Skin epidermis (tissue), 12 donors: Measurements from ENCODE around the gene PPP2R3A.

ENCODE experiments used
- H3K27ac ChIP-seq, 21 experiments: fragments of 200-600 bp; sonication (generic) in 11 of 21; one replicate each; pipeline ENCODE4 v1.5.0; 2020; ENCODE audit warnings: mild to moderate bottlenecking in 3 of 21, inconsistent platforms in 2 of 21, moderate library complexity in 2 of 21
- H3K4me3 ChIP-seq, 7 experiments: fragments of 200-600 bp; sonication (generic) in 2 of 7; one replicate each; pipeline ENCODE4 v1.5.0; 2020; ENCODE audit warnings: inconsistent platforms in 2 of 7, mild to moderate bottlenecking in 2 of 7, moderate library complexity in 1 of 7

The PPP2R3A gene

GRCh38 chr3:136189043-136189442, 223.5 kb downstream of the PPP2R3A start:
- H3K27ac ChIP-seq: no peak overlapping the region
- no peak overlapping the region for H3K4me3 ChIP-seq

GRCh38 chr3:136189859-136190617, 224.5 kb downstream of the PPP2R3A start:
- H3K27ac ChIP-seq: no peak overlapping the region
- no peak overlapping the region for H3K4me3 ChIP-seq

GRCh38 chr3:136192195-136192594, 226.7 kb downstream of the PPP2R3A start:
- Histone ChIP-seq H3K27ac (peak overlapping the region in 8 of 21 experiments; percentile 14 to 45 (median 32)), H3K4me3 (peak overlapping the region in 5 of 7 experiments; percentile 8 to 92 (median 65))

- H3K4me3 ChIP-seq: peak overlapping the region; percentile 54 to 92 (median 69)
- peak overlapping the region in 13 of 21 experiments; percentile 14 to 100 (median 99) for H3K27ac ChIP-seq
Measured at GRCh38 chr3:136192831-136193230, 227.3 kb downstream of the PPP2R3A start.

GRCh38 chr3:136193278-136194054, 227.9 kb downstream of the PPP2R3A start:
- Histone ChIP-seq H3K27ac (peak overlapping the region in 17 of 21 experiments; percentile 5 to 100 (median 99)), H3K4me3 (peak overlapping the region; percentile 54 to 92 (median 69))

- Histone ChIP-seq H3K4me3 (peak overlapping the region; percentile 54 to 92 (median 69)), H3K27ac (peak overlapping the region; percentile 95 to 100 (median 99))
Measured at GRCh38 chr3:136194409-136195257, 229.1 kb downstream of the PPP2R3A start.

GRCh38 chr3:136195258-136196063, 229.9 kb downstream of the PPP2R3A start:
- Histone ChIP-seq H3K4me3 (peak overlapping the region; percentile 54 to 92 (median 69)), H3K27ac (peak overlapping the region; percentile 95 to 100 (median 99))

GRCh38 chr3:136196064-136196400, 230.5 kb downstream of the PPP2R3A start, which contains the start of gene MSL2:
MSL2 (minus strand) TSS chr3:136196335; CDS start chr3:136195113, 1,222 bp downstream.
- H3K27ac ChIP-seq: peak within 1 kb of the TSS; percentile 95 to 100 (median 99)
- peak within 1 kb of the TSS; percentile 54 to 92 (median 69) for H3K4me3 ChIP-seq

GRCh38 chr3:136196401-136197158, 231.1 kb downstream of the PPP2R3A start:
- H3K27ac ChIP-seq: peak overlapping the region; percentile 95 to 100 (median 99)

GRCh38 chr3:136197159-136197793, 231.7 kb downstream of the PPP2R3A start:
- H3K27ac ChIP-seq: peak overlapping the region; percentile 95 to 100 (median 99)
- H3K4me3 ChIP-seq: peak overlapping the region; percentile 54 to 92 (median 69)

More at GRCh38 chr3:136196401-136197158, 231.1 kb downstream of the PPP2R3A start:
- peak overlapping the region; percentile 54 to 92 (median 69) for H3K4me3 ChIP-seq
